Nucleus accumbens (tissue), 56 donors: ENCODE results near the gene TET1.
"Not testable (repeated sequence)": the region's sequence is repeated elsewhere in the genome, so short reads cannot be mapped to it uniquely, and the experiment has no call there.

Source experiments
- DNase-seq, 56 donors: peaks; one replicate each; lab custom pipeline; 2025; lab: John Stamatoyannopoulos, UW

TET1 gene

GRCh38 chr10:68560186-68560942 is at the start of gene TET1:
TSS of gene TET1 (plus strand) at chr10:68560337. CDS start at chr10:68572339, 12,002 bp downstream.
- peak in 21 of 56 donors; percentile 1 to 52 (median 11) for DNase-seq

- DNase-seq = not testable (repeated sequence)
Measured at GRCh38 chr10:68516216-68516615, 43.9 kb upstream of the TET1 start.

- DNase-seq = no peak
Measured at GRCh38 chr10:68516766-68517165, 43.4 kb upstream of the TET1 start.

DNA sequence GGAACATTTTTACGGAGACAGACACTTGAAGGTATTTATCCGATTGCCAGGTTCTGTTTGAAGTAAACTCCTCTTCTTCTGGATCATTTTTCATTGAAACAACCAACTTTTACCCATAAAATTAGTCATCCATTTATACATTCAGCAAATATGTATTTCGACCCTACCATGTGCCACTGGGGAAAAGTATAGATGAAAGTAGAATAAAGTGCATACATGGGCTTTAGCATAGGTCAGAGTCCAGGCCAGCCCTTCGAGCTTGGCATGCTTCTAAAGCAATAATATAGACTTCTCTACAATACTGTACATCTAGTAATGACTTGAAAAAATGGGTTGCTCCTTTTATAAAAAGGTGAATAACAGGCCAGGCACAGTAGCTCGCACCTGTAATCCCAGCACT is 42.9 kb upstream of the TET1 start:
- DNase-seq = no peak

DNA sequence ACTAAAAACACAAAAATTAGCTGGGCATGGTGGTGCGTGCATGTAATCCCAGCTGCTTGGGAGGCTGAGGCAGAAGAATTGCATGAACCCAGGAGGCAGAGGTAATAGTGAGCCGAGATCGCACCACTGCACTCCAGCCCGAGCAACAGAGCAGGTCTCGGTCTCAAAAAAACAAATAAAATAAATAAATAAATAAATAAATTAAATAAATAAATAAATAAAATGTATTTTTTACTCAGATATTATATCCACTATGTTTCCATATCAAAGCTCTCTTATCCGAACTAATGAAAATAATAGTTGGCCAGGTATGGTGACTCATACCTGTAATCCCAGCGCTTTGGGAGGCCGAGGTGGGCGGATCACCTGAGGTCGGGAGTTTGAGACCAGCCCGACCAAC is 41.5 kb upstream of the TET1 start:
- not testable (repeated sequence) for DNase-seq

DNA sequence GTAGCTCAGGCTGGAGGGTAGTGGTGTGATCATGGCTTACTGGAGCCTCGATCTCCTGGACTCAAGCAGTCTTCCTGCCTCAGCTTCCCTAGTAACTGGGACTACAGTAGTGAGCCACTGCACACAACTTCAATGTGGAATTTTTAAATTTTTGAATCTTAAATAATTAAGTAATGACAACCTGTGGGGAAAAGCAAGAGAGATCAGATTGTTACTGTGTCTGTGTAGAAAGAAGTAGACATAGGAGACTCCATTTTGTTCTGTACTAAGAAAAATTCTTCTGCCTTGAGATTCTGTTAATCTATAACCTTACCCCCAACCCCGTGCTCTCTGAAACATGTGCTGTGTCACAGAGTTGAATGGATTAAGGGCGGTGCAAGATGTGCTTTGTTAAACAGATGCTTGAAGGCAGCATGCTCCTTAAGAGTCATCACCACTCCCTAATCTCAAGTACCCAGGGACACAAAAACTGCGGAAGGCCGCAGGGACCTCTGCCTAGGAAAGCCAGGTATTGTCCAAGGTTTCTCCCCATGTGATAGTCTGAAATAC is 34.6 kb upstream of the TET1 start:
- DNase-seq = not testable (repeated sequence)

DNA sequence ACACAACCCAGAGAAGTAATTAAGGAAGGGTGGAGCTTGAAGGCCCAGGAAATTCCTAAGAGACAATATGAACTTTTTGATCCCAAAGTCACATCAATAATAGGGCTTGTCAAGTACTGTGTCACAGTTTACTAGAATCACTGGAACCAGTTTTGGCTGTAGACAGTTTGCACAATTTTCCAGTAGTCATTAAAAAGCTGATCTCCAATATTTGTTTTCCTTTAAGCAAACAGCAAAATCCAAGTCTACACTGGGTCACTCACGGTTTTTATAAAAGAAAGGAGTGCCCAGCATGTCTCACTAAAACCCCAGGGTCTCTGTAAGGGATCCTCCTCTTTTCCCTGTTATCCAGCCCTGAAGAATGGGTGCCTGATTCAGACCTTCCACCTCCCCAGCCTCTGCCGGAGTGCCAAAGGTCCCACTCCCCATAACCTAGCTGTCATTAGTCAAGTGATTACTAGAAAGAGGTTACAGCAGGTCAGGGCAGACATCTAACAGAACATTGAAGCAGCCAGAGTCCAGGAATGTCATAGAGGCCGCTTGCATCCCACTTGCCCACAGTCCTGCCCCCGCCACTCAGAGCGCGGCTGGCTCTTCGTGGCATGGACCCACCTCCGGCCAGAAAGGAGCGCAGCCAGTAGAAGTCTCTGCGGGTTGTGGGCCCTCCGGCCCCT is 33.4 kb upstream of the TET1 start:
- peak in 4 of 56 donors; percentile 35 to 54 (median 38) for DNase-seq

DNA sequence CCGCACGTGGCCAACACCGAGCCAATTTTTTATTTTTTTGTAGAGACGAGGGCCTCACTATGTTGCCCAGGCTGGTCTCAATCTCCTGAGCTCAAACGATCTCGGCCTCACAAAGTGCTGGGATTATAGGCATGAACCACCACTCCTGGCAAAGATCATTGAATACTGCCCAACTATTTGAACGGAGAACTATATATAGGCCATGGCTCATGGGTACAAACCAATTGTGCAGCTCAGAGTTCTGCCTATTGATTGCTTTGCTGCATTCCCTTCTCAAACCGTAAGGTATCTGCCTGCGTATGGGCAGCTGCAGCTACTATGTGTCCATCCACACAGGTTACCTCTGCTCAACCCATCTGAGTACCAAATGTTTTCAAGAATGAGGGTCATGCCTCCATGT is 23.2 kb upstream of the TET1 start:
- no peak for DNase-seq

GRCh38 chr10:68537796-68538195 is 22.3 kb upstream of the TET1 start:
- DNase-seq = no peak

- DNase-seq = no peak
Measured at GRCh38 chr10:68543004-68543918, 16.9 kb upstream of the TET1 start.

GRCh38 chr10:68550747-68551411 is 9.3 kb upstream of the TET1 start:
- peak in 25 of 56 donors; percentile 3 to 62 (median 13) for DNase-seq

DNA sequence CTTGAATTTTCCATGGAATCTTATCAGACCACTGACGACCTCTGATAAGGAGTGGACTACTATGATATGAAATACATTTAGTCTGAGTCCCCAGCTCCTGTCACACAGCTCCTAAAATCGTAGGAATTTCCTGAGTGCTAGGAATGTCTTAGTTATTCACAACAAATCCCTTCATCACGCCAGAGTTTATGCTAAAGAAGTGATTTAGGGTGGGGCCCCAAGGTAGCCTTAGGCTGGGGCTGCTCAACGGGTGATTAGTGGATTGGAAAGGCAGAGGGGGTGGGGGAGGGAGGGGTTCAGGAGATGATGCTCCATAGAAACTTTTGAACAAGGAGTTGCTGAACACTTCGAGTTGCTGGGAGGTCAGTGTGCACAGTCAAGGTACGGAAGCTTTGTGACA is 7.0 kb upstream of the TET1 start:
- DNase-seq = no peak

GRCh38 chr10:68553599-68553998 is 6.5 kb upstream of the TET1 start:
- DNase-seq = no peak

GRCh38 chr10:68558478-68558877 is 1.7 kb upstream of the TET1 start:
- no peak for DNase-seq

- peak in 10 of 56 donors; percentile 1 to 33 (median 10) for DNase-seq
Measured at GRCh38 chr10:68559251-68559650, 886 bp upstream of the TET1 start.

DNA sequence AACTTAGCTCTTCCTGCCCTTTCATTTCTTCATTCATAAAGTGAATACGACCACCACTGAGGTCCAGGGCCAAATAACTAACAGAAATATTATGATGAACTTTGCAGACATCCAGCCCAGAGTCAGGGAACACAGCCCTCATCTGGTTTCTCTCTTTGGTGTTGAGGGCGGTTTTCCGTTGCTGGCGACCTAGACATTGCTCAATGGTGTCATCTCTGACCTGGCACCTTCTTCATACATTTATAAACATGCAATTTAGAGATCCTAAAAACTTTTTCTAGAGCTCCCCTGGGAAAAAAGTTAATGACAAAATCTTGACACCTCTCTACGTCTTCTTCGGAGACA is 324 bp upstream of the TET1 start:
- DNase-seq = no peak

DNA sequence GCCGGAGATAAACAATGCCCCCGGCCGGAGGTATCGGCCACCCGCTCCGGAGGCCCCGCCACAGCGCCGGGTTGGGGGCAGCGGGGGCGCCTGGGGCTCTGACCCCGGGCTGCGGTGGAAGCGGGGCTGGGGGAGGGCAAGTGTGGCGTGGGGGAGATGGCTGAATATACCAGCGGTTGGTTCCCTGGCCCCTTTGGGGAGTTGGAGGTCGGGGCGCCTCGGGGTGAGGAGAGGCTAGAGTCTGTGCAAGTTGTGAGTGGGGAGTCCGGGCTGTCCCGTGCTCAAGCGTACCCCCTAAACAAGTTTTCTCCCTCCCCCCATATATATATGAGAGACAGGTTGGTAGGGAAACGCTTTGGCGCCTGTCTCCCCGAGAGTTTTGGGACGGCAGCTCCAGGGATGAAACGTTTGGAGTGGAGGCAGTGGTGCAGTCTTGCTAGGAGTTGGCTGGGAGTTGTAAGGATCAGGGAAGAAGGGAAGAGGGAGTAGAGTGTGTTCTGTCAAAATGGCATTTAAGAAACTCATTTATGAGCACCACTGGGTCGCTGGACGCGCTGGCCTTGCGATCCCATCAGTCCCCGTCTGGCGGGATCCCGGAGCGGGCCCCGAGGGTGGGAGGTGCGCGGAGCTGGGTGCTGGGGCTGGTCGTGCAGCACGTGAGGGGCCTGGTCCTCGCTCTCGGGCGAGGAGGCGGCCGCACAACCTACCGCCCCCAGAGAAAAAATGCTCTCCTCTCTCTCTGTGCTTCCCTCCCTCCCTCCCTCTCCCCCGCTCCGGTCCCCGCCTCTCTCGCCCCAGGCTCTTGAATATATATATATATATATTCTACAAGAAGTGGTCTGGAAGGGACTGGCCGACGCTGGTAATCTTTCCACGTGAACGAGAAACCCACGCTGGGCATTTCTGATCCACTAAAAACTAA is 1.1 kb downstream of the TET1 start:
- peak in 4 of 56 donors; percentile 0 to 13 (median 4) for DNase-seq

DNA sequence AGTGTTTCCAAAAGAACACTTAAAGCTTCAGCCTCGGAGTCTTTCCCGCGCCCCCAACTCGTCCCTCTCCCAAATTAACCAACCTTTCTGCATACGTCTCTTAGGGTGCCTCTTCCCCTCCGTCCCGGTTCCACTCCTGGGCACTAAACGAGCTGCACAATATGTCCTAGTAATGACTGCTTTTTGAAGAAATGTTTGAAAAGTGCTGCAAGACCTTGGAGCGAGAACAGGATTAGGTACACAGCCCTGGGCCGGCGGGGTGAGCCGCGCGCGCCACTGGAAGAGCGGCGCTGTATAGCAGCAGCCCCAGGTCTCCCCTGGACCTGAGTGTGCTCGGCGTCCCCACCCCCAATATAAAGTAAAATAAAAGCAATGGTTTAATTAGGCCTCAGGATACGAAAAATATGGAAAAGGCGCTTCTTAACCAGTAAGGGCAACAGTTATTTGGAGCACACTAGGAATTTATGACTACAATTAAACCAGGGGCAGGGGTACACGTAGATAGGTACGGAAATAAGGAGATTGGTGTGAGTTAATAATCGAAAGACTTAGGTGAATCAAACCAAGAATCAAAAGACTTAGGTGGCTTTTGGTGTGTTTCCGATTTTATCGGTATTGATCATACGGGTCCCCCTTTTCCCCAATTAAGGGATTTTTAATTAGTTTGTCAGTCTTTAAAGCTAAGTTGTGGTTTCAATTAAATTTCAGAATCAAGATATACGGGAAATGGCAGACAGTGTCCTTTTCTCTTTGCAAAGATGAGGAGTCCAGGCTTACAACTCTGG is 1.9 kb downstream of the TET1 start:
- peak in 3 of 56 donors; percentile 6 to 45 (median 23) for DNase-seq
